ENCODE data around the gene ELK4. TPM values are rescaled to one million over a fixed set of nuclear protein-coding genes. Genes with fewer than 3 reads are reported as not detected.

ELK4 gene
- polyA plus RNA-seq, 2 of the 4 experiments (the other 2 are of a cell fraction): 5.8 to 11.9 TPM

GRCh38 chr1:205668951-205669340, 37.1 kb upstream of the ELK4 start:
- no peak for TF ChIP-seq E2F6 (IDR thresholded peaks at IDR 0.05; ENCODE audit: borderline replicate concordance, low read depth)
- DNase-seq (ENCODE audit: low read depth in 1 of 2, low spot score in 1 of 2) (no peak), ATAC-seq (0 out of 6 replicates have a peak, but pooled peaks of 1 of the 2 experiments have one; percentile 29), FAIRE-seq (no peak)
- H3K4me2 ChIP-seq: no peak overlapping the region
- no peaks in the 10 kb centered on the region for H3K9me3 ChIP-seq
- peak overlapping the region in 1 of 2 experiments; percentile 56; a peak in 3 of 6 replicates for H3K27ac ChIP-seq
- H3K4me3 ChIP-seq: no peak overlapping the region
- ChIA-PET CTCF (interaction anchor here (1.2 to 5.3 kb wide), 6 partner anchors 10 to 140 kb away, joined by 3 to 84 read pairs (median 15); no protein-coding TSS in a partner anchor), POLR2A (no interaction called here)
- peaks cover 20% of the 10 kb centered on the region; the same call in 2 of the 3 replicates for H3K4me1 ChIP-seq
- 70% methylated on average over 5 of the region's 5 CpGs for WGBS (ENCODE audit: missing lambda C conversion rate)

- no peak for TF ChIP-seq EHMT2 (IDR thresholded peaks at IDR 0.05; ENCODE audit: low read depth)
- no peak for TF ChIP-seq USF2 (IDR thresholded peaks at IDR 0.05)
- TF ChIP-seq GATA3 (IDR thresholded peaks at IDR 0.05; ENCODE audit: borderline replicate concordance): no peak
- TF ChIP-seq KDM5A (IDR thresholded peaks at IDR 0.05): no peak
- TF ChIP-seq, protein P1, sequence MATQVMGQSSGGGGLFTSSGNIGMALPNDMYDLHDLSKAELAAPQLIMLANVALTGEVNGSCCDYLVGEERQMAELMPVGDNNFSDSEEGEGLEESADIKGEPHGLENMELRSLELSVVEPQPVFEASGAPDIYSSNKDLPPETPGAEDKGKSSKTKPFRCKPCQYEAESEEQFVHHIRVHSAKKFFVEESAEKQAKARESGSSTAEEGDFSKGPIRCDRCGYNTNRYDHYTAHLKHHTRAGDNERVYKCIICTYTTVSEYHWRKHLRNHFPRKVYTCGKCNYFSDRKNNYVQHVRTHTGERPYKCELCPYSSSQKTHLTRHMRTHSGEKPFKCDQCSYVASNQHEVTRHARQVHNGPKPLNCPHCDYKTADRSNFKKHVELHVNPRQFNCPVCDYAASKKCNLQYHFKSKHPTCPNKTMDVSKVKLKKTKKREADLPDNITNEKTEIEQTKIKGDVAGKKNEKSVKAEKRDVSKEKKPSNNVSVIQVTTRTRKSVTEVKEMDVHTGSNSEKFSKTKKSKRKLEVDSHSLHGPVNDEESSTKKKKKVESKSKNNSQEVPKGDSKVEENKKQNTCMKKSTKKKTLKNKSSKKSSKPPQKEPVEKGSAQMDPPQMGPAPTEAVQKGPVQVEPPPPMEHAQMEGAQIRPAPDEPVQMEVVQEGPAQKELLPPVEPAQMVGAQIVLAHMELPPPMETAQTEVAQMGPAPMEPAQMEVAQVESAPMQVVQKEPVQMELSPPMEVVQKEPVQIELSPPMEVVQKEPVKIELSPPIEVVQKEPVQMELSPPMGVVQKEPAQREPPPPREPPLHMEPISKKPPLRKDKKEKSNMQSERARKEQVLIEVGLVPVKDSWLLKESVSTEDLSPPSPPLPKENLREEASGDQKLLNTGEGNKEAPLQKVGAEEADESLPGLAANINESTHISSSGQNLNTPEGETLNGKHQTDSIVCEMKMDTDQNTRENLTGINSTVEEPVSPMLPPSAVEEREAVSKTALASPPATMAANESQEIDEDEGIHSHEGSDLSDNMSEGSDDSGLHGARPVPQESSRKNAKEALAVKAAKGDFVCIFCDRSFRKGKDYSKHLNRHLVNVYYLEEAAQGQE (IDR thresholded peaks at IDR 0.05): no peak
- TF ChIP-seq ZSCAN20 (CRISPR knock-in tag; IDR thresholded peaks at IDR 0.05): no peak
- TF ChIP-seq TFCP2L1 (CRISPR knock-in tag; IDR thresholded peaks at IDR 0.05): no peak
- no peak for TF ChIP-seq CHD2 (IDR thresholded peaks at IDR 0.05; ENCODE audit: low read length, partially characterized antibody)
- TF ChIP-seq HOXA7 (CRISPR knock-in tag; IDR thresholded peaks at IDR 0.05): no peak
- TF ChIP-seq ATOH8 (CRISPR knock-in tag; IDR thresholded peaks at IDR 0.05; ENCODE audit: low read depth): no peak
- TF ChIP-seq BCL3 (IDR thresholded peaks at IDR 0.05): no peak
- TF ChIP-seq MYC (IDR thresholded peaks at IDR 0.05; ENCODE audit: borderline replicate concordance, low read length): no peak
- no peak for TF ChIP-seq ZFP36 (IDR thresholded peaks at IDR 0.05; ENCODE audit: borderline replicate concordance, partially characterized antibody)
- TF ChIP-seq HDAC2 (IDR thresholded peaks at IDR 0.05): no peak
- TF ChIP-seq FOSL2 (IDR thresholded peaks at IDR 0.05): no peak
- no peak for TF ChIP-seq FOSL2 (CRISPR knock-in tag; IDR thresholded peaks at IDR 0.05)
- TF ChIP-seq RARB (CRISPR knock-in tag; IDR thresholded peaks at IDR 0.05): no peak
- no peak for TF ChIP-seq ELK1 (IDR thresholded peaks at IDR 0.05; ENCODE audit: low read depth, low read length)
- TF ChIP-seq RCOR1 (IDR thresholded peaks at IDR 0.05; ENCODE audit: low read depth, low read length): no peak
- DNase-seq (ENCODE audit: low read depth in 1 of 2, low spot score in 1 of 2) (no peak), ATAC-seq (no peak), FAIRE-seq (no peak)
- Histone ChIP-seq H3K27ac (no peak overlapping the region), H3K4me2 (no peak overlapping the region), H3K4me1 (peaks cover 20% of the 10 kb centered on the region; the same call in 2 of the 3 replicates), H3K4me3 (no peak overlapping the region), H3K9me3 (no peaks in the 10 kb centered on the region)
- ChIA-PET CTCF (interaction anchor here (1.0 to 5.3 kb wide), 8 partner anchors 10 to 309 kb away, joined by 3 to 84 read pairs (median 6); no protein-coding TSS in a partner anchor), POLR2A (no interaction called here)
- WGBS (ENCODE audit: missing lambda C conversion rate): 83% methylated on average over 11 of the region's 11 CpGs
Measured at GRCh38 chr1:205667909-205668643, 36.3 kb upstream of the ELK4 start.
